Choroid plexus epithelial cell (primary cell): ENCODE measurements around the gene TRA2B.

Source experiments
- DNase-seq: peaks from one replicate; pipeline ENCODE4 v3.0.0-alpha.2; 2010; ENCODE audit warnings: low read depth
- H3K4me3 ChIP-seq: 2 replicates; pipeline ENCODE4 v1.5.1; 2011; ENCODE audit warnings: low read depth, mild to moderate bottlenecking, control low read depth, low read length, moderate library complexity
- TF ChIP-seq, protein P1 (sequence below): conservative IDR thresholded peaks from 2 replicates; pipeline ENCODE4 v1.5.1; 2011; ENCODE audit warnings: low read depth, mild to moderate bottlenecking, control low read depth, inconsistent platforms, low read length, moderate library complexity

TRA2B gene

DNA sequence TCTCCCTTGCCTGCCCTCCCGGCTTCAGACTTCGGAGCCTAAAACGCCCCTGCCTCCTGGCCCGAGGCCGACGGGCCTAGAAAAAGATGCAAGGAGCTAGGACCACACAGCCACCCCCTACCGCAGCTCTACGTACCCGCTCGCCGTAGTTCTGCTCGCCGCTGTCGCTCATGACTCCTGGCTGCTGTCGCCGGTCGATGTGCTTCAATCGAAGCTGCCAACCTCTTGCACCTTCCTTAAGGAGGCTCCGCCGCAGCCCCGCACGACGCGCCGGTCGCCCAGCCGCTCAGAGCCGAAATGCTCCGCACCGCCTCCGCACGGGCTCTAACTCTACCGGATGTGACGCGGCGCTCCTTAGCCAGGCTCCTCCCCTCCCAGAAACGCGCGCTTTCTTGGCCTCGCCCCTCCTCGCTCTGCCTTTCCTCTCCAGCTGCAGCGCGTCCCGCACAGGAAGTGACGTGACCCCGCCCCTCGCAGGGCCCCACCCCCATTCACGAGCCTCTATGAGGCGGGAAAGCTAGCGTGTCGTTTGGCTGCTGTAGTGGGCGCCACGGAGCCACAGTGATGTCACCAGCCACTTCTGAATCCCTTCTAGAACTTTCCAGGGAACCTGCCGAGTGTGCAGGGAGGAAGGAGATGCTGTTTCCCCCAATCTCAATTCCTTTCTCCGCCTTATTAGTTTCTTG, at the start of gene TRA2B:
Gene TRA2B (minus strand): TSS at position 326 of the 686 bp plus-strand sequence. CDS start 154 bp downstream, at position 172.
- TF ChIP-seq, protein P1, sequence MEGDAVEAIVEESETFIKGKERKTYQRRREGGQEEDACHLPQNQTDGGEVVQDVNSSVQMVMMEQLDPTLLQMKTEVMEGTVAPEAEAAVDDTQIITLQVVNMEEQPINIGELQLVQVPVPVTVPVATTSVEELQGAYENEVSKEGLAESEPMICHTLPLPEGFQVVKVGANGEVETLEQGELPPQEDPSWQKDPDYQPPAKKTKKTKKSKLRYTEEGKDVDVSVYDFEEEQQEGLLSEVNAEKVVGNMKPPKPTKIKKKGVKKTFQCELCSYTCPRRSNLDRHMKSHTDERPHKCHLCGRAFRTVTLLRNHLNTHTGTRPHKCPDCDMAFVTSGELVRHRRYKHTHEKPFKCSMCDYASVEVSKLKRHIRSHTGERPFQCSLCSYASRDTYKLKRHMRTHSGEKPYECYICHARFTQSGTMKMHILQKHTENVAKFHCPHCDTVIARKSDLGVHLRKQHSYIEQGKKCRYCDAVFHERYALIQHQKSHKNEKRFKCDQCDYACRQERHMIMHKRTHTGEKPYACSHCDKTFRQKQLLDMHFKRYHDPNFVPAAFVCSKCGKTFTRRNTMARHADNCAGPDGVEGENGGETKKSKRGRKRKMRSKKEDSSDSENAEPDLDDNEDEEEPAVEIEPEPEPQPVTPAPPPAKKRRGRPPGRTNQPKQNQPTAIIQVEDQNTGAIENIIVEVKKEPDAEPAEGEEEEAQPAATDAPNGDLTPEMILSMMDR: peak; percentile 40
- peak; percentile 99 for DNase-seq
- peak within 1 kb of the TSS; percentile 100 for H3K4me3 ChIP-seq

- TF ChIP-seq, protein P1: no peak
- no peak overlapping the region for H3K4me3 ChIP-seq
- no peak for DNase-seq
These were observed 48.5 kb upstream of the TRA2B start for GRCh38 chr3:185986198-185986777.

GRCh38 chr3:185984203-185984602, 46.4 kb upstream of the TRA2B start:
- TF ChIP-seq, protein P1: no peak
- DNase-seq: no peak
- H3K4me3 ChIP-seq: no peak overlapping the region

DNA sequence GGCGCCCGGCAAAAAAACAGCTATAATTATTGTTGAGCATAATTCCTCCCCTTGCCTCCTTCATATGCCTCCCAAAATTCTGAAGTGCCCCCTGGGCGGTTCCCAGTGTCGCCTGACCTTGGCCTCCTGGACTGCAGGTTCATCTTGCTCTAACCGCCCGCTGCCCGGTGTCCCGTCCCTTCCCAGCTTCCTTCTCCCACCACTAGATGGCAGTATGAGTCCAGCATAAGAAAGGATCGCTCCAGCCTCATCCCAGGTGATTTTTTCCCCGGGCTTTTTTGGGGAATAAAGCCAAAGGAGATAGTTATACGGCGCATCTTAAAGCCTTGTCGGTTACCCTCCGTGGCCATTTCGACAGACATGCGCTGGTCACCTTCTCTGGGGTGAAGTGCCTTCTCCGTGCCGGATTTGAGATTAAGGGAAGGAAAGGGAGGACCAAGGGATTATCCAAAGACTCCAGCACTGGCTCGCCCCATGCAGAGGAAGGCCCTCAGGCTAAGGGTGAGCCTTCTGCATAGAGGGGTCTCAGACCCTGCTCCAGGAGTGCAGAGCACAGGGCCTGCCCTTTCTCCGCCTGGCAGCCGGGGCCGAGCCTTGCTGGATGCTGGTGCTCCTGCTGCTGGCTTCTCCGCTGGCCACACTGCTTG, 45.8 kb upstream of the TRA2B start:
- H3K4me3 ChIP-seq: no peak overlapping the region
- peak; percentile 78 for DNase-seq
- TF ChIP-seq, protein P1: peak; percentile 92

DNA sequence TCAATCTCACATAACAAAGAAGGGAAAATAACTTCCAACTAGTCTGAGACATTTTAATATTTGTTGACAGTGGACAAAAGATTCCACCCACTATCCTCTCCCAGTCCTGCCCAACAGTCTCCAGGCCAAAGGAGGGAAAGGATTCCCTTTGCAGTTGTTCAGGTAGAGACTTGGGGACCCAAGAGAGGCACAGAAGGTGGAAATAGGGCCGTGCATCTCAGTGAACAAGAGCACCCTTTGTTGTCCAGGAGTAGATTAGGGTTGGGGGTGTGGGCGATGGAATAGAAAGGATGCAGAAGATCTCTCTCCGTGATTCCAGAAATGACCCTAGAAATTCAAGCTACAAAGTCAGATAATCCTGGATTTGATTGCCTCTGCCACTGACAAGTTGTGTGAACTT, 44.8 kb upstream of the TRA2B start:
- TF ChIP-seq, protein P1: no peak
- H3K4me3 ChIP-seq: no peak overlapping the region
- no peak for DNase-seq

DNA sequence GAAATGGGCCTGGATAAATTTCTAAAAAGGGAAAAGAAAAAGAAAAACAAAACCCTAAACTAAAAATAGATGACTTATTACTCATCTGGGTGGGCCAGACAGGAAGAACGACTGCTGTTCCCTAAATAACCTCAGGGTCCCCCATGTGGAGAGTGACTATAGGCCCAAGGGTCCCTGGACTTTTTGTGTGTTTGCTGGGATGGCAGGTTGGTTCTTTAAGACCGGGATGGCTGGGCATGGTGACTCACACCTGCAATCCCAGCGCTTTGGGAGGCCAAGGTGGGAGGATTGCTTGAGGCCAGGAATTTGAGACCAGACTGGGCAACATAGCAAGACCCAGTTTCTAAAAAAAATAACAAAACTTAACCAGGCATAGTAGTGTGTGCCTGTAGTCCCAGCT, 43.8 kb upstream of the TRA2B start:
- H3K4me3 ChIP-seq: no peak overlapping the region
- TF ChIP-seq, protein P1: no peak
- DNase-seq: no peak
